PC-3 (cell line): ENCODE results near the gene NPHP1. TPM values are rescaled to one million over a fixed set of nuclear protein-coding genes. Genes with fewer than 3 reads are reported as not detected.
A peak's percentile ranks its signal among the peaks of the same experiment; 100 is the strongest.
"Not testable (repeated sequence)": the region's sequence is repeated elsewhere in the genome, so short reads cannot be mapped to it uniquely, and the experiment has no call there.

Experiments used
- ATAC-seq: fragments of 200-7000 bp; cut with Tn5 transposase; 2 replicates; pipeline ENCODE4 v1.9.1; 2020; ENCODE audit warnings: mild to moderate bottlenecking, moderate library complexity
- BruUV-seq: library from RNA; stranded (reverse); fragments of 400-500 nt; replicated peaks from 2 replicates; lab custom pipeline; 2021; lab: Mats Ljungman, UMichigan
- CTCF ChIA-PET: fragments of 300-600 bp; sonication (Branson Sonifier 250); formaldehyde crosslinking; loops from one replicate; lab custom pipeline; 2022; ENCODE audit warnings: antibody characterized with exemption; lab: Charles Lee
- POLR2A ChIA-PET: fragments of 300-600 bp; sonication (Branson Sonifier 250); formaldehyde crosslinking; loops from one replicate; lab custom pipeline; 2022; ENCODE audit warnings: antibody characterized with exemption; ENCODE audit not compliant: unreplicated experiment; lab: Charles Lee
- DNase-seq: peaks from one replicate; pipeline ENCODE4 v3.0.0-alpha.2; 2015
- H2AFZ ChIP-seq: fragments of 300-600 bp; sonication (generic); 2 replicates; pipeline ENCODE4 v1.6.0; 2016; ENCODE audit warnings: antibody characterized with exemption, low read length
- H3F3A ChIP-seq: fragments of 300-600 bp; sonication (generic); one replicate; pipeline ENCODE4 v1.6.0; 2017; ENCODE audit warnings: antibody characterized with exemption, low read length, control low read depth, mild to moderate bottlenecking; ENCODE audit not compliant: unreplicated experiment
- H3K27ac ChIP-seq: fragments of 300-600 bp; sonication (generic); 2 replicates; pipeline ENCODE4 v1.5.1; 2016; ENCODE audit warnings: mild to moderate bottlenecking, low read length
- H3K27me3 ChIP-seq: fragments of 300-600 bp; sonication (generic); 2 replicates; pipeline ENCODE4 v1.6.1; 2016; ENCODE audit warnings: low read length, mixed read lengths
- H3K36me3 ChIP-seq: fragments of 300-600 bp; sonication (generic); 2 replicates; pipeline ENCODE4 v1.6.1; 2016; ENCODE audit warnings: low read depth, mixed run types, low read length, mixed read lengths
- H3K4me1 ChIP-seq: fragments of 300-600 bp; sonication (generic); 2 replicates; pipeline ENCODE4 v1.5.1; 2016; ENCODE audit warnings: low read length; ENCODE audit not compliant: insufficient read depth
- H3K4me2 ChIP-seq: fragments of 300-600 bp; sonication (generic); 2 replicates; pipeline ENCODE4 v1.6.0; 2016; ENCODE audit warnings: low read length
- H3K4me3 ChIP-seq: fragments of 300-600 bp; sonication (generic); 2 replicates; pipeline ENCODE4 v1.5.1; 2016; ENCODE audit warnings: mild to moderate bottlenecking, low read length, mixed read lengths
- H3K79me2 ChIP-seq: fragments of 300-600 bp; sonication (generic); 2 replicates; pipeline ENCODE4 v1.6.1; 2017; ENCODE audit warnings: low read length, mixed read lengths
- H3K9ac ChIP-seq: fragments of 300-600 bp; sonication (generic); 2 replicates; pipeline ENCODE4 v1.6.0; 2016; ENCODE audit warnings: mild to moderate bottlenecking, low read length
- H3K9me2 ChIP-seq: fragments of 300-600 bp; sonication (generic); replicated peaks from 2 replicates; pipeline ENCODE4 v1.6.1; 2016; ENCODE audit warnings: mixed run types, low read length, mixed read lengths
- H3K9me3 ChIP-seq: fragments of 300-600 bp; sonication (generic); 2 replicates; pipeline ENCODE4 v1.6.1; 2016; ENCODE audit warnings: low read length, mixed read lengths
- H4K20me1 ChIP-seq: fragments of 300-600 bp; sonication (generic); 2 replicates; pipeline ENCODE4 v1.6.1; 2016; ENCODE audit warnings: low read length, mixed read lengths
- EZH2 ChIP-seq: fragments of 300-600 bp; sonication (generic); IDR thresholded peaks from one replicate; pipeline ENCODE4 v1.6.1; 2017; ENCODE audit warnings: antibody characterized with exemption, mild to moderate bottlenecking, low read length; ENCODE audit not compliant: unreplicated experiment
- EZH2phosphoT487 ChIP-seq: fragments of 300-600 bp; sonication (generic); IDR thresholded peaks from 2 replicates; pipeline ENCODE4 v1.6.1; 2018; ENCODE audit warnings: mild to moderate bottlenecking, antibody characterized with exemption, low read length, borderline replicate concordance
- intact Hi-C: fragments of 100-400 bp; cut with micrococcal nuclease; formaldehyde crosslinking; loops from 2 replicates; pipeline ENCODE4 v1.9.0; 2023
- total RNA-seq: library from RNA; depleted of rRNA; stranded (reverse); fragments of >200 nt; gene quantifications from 2 replicates; pipeline ENCODE4 v1.2.3, GENCODE V29; 2014
- TF ChIP-seq, protein P1 (sequence below): fragments of 300-600 bp; sonication (generic); conservative IDR thresholded peaks from 2 replicates; pipeline ENCODE4 v1.5.1; 2017; ENCODE audit warnings: antibody characterized with exemption, low read depth, mild to moderate bottlenecking, low read length

NPHP1 gene
- total RNA-seq, 1 experiment from 2014 or later: 4.2 TPM

DNA sequence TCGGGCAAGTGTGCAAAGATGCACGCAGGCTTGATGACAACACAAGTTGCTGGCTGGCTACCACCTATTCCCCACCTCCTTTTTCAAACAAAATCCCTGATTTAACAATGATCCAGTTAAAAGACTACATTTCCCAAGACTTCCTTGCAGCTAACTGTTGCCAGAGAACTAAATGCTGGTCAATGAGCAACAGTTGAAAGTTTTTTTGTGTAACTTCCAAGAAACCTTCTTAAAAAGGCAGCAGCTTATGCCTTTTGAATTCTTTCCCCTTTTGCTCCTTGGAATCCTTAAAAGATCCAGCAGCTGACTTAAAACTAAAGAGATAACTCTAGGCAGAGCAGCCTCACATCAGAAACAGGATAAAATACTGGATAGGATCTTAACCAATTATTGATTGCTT, 38.5 kb downstream of the NPHP1 start:
- Histone ChIP-seq H3K36me3 (no peaks in the 10 kb centered on the region), H3K9ac (no peak overlapping the region), H3K4me1 (peaks cover 10% of the 10 kb centered on the region), H2AFZ (no peak overlapping the region), H3K27me3 (no peaks in the 10 kb centered on the region), H3F3A (no peaks in the 10 kb centered on the region), H4K20me1 (no peaks in the 10 kb centered on the region), H3K9me2 (no peaks in the 10 kb centered on the region), H3K9me3 (no peaks in the 10 kb centered on the region), H3K4me3 (no peak overlapping the region), H3K27ac (no peak overlapping the region), H3K79me2 (no peaks in the 10 kb centered on the region), H3K4me2 (no peak overlapping the region)
- no TSS peak for BruUV-seq
- TF ChIP-seq EZH2phosphoT487 (no peak), EZH2 (no peak)
- TF ChIP-seq, protein P1, sequence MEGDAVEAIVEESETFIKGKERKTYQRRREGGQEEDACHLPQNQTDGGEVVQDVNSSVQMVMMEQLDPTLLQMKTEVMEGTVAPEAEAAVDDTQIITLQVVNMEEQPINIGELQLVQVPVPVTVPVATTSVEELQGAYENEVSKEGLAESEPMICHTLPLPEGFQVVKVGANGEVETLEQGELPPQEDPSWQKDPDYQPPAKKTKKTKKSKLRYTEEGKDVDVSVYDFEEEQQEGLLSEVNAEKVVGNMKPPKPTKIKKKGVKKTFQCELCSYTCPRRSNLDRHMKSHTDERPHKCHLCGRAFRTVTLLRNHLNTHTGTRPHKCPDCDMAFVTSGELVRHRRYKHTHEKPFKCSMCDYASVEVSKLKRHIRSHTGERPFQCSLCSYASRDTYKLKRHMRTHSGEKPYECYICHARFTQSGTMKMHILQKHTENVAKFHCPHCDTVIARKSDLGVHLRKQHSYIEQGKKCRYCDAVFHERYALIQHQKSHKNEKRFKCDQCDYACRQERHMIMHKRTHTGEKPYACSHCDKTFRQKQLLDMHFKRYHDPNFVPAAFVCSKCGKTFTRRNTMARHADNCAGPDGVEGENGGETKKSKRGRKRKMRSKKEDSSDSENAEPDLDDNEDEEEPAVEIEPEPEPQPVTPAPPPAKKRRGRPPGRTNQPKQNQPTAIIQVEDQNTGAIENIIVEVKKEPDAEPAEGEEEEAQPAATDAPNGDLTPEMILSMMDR: no peak
- DNase-seq (no peak), ATAC-seq (no peak)
- ChIA-PET POLR2A (no interaction called here), CTCF (no interaction called here)
- intact Hi-C loops: no loop called here

DNA sequence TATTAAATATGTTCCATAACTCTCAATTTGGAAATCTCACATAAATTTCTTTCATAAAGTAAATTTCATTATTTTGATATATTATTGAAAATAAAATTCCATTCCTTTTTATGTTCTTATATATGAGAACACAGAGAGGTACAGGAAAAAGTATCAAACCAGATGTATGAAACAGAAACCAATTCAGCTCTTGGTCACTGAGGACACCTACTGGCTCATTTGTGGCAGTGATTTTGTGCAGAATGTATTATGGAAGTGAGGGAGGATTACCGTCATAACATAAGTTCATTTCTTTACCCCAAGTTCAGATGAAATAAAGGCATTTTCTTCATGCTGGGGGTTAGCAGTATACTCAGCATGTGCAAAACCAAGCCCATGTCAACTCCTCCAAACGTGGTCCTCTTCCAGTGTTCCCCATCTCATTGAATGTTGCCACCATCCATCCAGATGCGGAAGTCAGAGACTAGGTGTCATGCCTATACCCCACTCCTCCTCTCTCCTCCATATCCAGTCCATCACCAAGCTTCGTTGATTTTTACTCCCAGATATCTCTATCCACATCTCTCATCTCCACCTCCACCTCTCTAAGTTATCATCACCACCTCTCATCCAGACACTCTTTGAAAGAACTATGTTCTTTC, 47.5 kb downstream of the NPHP1 start:
- TF ChIP-seq, protein P1: peak; percentile 88
- TF ChIP-seq EZH2: no peak
- H3K9me3 ChIP-seq: peaks cover 15% of the 10 kb centered on the region
- peaks cover 8% of the 10 kb centered on the region for H3K4me1 ChIP-seq
- H3K36me3 ChIP-seq: peaks cover 4% of the 10 kb centered on the region; the same call in 1 of the 2 replicates
- DNase-seq: peak; percentile 82
- no peaks in the 10 kb centered on the region for H3F3A ChIP-seq
- BruUV-seq: no TSS peak
- H3K9ac ChIP-seq: peak overlapping the region; percentile 72
- no peak overlapping the region for H3K4me3 ChIP-seq
- POLR2A ChIA-PET: interaction anchor here (1.9 kb wide), 1 partner anchor 41 kb away, joined by 12 read pairs; the partner anchor contains the start of gene MALL
- H3K4me2 ChIP-seq: peak overlapping the region; percentile 50
- H3K27ac ChIP-seq: peak overlapping the region; percentile 95
- CTCF ChIA-PET: interaction anchor here (1.0 to 1.2 kb wide), 2 partner anchors 43 to 51 kb away, joined by 4 to 5 read pairs; no protein-coding TSS in a partner anchor
- H3K9me2 ChIP-seq: no peaks in the 10 kb centered on the region
- H4K20me1 ChIP-seq: no peaks in the 10 kb centered on the region
- peak overlapping the region; percentile 48 for H2AFZ ChIP-seq
- no peaks in the 10 kb centered on the region for H3K79me2 ChIP-seq
- no peaks in the 10 kb centered on the region for H3K27me3 ChIP-seq
- peak; percentile 89 for ATAC-seq
- intact Hi-C loops: loop anchor here (2.0 kb wide), 1 partner anchor 50 kb away; no protein-coding TSS in a partner anchor

DNA sequence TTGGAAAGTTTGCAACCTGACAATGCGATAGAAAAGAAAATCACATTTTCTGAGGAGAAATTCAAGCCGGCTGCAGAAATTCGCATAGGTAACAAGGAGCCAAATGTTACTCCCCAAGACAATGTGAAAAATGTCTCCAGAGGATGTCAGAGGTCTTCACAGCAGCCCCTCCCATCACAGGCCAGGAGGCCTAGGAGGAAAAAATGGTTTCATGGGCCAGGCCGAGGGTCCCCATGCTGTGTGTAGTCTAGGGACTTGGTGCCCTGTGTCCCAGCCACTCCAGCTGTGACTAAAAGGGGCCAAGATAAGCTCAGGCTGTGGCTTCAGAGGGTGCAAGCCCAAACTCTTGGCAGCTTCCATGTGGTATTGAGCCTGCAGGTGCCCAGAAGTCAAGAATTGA, 50.0 kb downstream of the NPHP1 start:
- H3K4me1 ChIP-seq: peaks cover 14% of the 10 kb centered on the region
- intact Hi-C loops, H3K9ac ChIP-seq, H3K4me3 ChIP-seq, H3K9me2 ChIP-seq, H3K4me2 ChIP-seq, H2AFZ ChIP-seq, H3K36me3 ChIP-seq, BruUV-seq, H3F3A ChIP-seq, ATAC-seq, DNase-seq, H4K20me1 ChIP-seq, H3K27me3 ChIP-seq, POLR2A ChIA-PET, H3K79me2 ChIP-seq, CTCF ChIA-PET, H3K27ac ChIP-seq: not testable (repeated sequence)
- peaks cover 15% of the 10 kb centered on the region for H3K9me3 ChIP-seq

DNA sequence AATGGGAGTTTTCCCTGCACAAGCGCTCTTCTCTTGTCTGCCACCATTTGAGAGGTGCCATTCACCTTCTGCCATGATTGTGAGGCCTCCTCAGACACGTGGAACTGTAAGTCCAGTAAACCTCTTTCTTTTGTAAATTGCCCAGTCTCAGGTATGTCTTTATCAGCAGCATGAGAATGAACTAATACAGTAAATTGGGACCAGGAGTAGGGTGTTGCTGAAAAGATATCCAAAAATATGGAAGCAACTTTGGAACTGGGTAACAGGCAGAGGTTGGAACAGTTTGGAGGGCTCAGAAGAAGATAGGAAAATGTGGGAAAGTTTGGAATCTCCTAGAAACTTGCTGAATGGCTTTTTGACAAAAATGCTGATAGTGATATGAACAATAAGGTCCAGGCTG, 50.6 kb downstream of the NPHP1 start:
- H2AFZ ChIP-seq, DNase-seq, H3K4me3 ChIP-seq, BruUV-seq, H3K27ac ChIP-seq, H3K36me3 ChIP-seq, H4K20me1 ChIP-seq, ATAC-seq, H3K9ac ChIP-seq, H3K27me3 ChIP-seq, POLR2A ChIA-PET, H3K4me2 ChIP-seq, H3F3A ChIP-seq, intact Hi-C loops, H3K79me2 ChIP-seq, H3K9me2 ChIP-seq, CTCF ChIA-PET: not testable (repeated sequence)
- H3K9me3 ChIP-seq: peaks cover 15% of the 10 kb centered on the region
- peaks cover 19% of the 10 kb centered on the region for H3K4me1 ChIP-seq
